Epidermal melanocyte (primary cell): Measurements from ENCODE around the gene ANO4.

ENCODE experiments used
- DNase-seq: peaks from one replicate; pipeline ENCODE4 v3.0.0; 2011; ENCODE audit warnings: low spot score; ENCODE audit not compliant: insufficient read length

The ANO4 gene

DNA sequence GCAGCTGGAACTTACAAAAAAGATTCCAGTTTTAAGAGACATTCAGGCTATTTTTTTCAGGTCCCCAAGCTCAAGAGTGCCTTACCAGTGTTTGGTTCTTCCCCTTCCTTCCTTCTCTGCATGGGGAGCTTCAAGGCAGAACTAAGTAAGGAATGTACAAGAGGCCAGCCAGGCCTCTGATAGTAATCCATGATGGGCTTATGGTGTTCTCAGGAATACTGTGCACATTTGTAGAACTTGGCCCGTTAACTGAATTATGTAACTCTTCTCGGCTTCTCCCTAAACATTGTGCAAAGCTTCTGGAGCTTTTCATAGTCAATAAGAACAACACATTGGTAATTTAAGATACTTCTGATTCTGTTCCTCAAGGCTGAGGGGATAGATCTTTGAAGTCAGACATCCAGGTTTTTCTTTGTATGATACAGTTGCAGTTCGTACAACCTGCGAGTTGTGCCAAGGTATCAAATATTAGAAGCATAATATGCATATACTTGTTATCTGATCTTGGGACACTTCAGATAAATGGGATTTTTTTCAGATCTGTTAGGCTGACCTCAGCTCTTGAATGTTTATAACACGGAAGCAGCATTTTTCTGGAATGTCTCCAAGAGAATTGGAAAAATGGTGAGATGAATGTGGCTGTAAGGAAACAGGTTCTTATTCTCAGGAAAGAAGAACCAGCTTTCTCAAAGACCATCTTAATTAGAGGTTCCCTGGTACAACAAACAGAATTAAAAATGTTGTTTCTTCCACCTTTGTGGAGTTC, 148.6 kb downstream of the ANO4 start:
- no peak for DNase-seq

- DNase-seq: no peak
Observed at GRCh38 chr12:100951756-100952155, 157.2 kb downstream of the ANO4 start.

DNA sequence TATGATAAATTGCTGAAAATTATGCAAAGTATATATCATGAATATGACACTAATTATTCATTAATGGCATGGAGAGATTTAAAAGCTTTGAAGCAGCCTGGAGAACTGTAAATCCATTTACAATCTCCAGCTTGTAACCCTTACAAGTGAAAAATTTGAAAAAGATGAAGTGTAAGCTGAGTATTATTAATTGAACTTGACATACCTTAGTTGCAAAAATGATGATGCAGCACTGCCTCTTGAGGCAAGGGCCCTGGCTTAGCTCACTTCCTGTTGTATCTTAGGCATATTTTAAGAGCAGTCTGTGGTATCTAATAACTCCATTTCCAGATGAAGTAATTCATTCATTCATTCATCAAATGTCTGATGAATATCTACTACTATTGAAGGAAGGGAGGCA, 158.6 kb downstream of the ANO4 start:
- no peak for DNase-seq

DNA sequence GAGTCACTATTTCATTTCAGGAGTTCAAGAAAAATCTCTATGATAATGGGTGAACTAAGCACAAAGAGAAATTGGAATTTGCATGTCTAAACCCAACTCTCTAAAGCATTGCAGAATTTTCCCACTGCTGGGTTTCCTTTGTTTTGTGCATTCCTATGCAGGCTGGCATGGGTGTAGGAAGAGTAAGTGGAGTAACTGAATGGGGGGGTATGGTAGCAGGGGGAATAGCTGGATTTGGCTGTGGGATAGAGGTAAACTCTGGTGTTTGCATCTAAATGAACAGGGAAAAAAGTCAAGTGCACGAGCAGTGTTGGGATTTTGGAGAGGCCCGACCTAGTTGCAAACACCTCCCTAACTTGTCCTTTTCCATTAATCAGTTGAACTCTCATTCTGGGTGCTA, 159.1 kb downstream of the ANO4 start:
- no peak for DNase-seq

DNA sequence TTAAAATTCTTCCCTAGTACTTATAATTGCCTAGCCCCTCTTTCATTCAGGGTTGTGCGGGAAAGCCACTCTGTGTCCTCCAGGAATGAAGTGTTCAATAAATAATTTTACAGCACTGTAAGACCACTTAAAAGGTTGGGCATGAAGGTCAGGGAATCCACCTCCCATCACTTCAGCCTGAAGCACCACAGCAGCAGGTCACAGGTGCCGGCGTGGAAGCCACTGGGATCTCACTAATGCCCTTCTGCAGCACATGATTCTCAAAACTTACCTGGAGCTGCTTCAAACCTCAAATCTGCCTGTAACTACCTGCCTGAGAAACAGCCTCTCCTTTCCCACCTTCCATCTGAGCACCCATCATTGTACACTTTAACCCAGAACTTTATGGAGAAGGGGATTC, 159.5 kb downstream of the ANO4 start:
- DNase-seq: no peak

DNA sequence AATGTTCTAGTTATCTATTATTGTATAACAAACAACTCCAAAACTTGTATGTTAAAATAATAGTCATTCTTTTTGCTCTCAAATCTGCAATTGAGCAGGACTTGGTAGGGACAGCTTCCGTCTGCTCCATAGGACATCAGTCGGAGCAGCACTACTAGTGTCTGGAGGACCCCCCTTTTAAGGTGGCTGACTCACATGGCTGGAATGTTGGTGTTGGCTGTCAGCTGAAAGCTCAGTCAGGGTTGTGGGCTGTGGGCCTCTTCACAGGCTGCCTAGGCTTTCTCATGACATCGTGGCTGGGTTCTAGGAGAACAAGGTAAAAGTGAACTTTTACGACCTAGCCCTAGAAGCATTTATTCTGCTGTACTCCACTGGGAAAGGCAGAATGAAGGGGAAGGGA, 160.6 kb downstream of the ANO4 start:
- DNase-seq: no peak

GRCh38 chr12:100956311-100956852, 161.8 kb downstream of the ANO4 start:
- no peak for DNase-seq

DNA sequence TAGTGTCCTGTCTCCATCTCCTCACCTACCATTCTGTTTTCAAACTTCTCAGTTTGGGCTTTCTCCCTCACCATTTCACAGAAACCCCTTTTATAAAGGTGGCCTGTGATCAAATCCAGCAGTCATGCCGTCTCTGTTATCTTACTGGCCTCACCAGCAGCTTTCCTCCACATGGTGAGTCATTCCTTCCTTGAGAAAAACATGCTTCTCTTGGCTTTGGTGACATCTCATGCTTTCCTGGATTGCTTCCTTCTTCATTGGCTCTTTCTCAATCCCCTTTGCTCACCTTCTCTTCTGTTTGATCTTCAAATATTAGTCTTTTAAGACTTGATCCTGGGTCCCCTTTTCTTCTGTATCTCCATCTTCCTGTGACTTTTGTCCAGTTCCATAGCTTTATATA, 164.9 kb downstream of the ANO4 start:
- DNase-seq: no peak

DNA sequence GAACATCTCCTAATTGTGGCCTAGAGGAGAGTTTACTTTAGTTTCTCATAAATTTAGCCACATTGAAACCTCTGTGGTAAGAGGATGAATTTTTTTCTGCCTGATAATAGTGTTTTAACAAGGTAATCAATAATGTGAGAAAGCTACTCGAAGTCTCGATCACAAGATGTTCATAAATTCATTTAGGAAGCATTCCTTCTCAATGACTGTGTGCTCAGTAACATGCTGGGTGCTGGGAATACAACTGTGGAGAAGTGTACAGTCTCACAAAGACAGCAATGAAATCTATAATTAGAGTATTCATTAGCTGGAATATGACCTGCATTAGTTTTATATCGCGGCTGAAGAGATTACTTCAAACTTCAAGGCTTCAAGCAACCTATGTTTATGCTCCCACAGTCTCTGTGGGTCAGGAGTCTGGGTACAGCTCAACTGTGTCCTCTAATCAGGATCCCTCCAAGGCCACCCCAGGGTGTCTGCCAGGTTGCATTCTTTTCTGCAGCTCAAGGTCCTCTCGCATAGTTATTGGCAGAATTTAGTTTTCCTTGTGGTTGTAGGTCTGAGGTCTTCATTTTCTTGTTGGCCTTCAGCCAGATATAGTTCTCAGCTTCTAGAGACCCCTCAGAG, 167.6 kb downstream of the ANO4 start:
- no peak for DNase-seq

DNA sequence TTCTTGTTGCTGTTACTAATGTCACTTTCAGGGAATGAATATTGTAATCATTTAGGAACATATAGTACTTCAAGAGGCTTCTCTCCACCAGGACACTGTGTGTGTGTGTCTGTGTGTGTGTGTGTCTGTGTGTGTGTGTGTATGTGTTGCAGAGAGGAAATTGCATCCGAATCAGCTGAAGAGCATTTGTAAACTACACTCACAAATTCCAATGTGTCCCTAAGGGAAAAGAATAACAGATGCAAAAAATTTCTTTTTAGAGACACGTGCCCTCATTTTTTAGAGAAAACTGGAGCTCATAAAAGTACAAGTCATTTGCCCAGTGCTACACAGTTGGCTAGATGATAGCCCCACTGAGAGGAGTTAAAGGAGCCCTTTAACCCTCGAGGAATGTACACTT, 168.8 kb downstream of the ANO4 start:
- DNase-seq: no peak

DNA sequence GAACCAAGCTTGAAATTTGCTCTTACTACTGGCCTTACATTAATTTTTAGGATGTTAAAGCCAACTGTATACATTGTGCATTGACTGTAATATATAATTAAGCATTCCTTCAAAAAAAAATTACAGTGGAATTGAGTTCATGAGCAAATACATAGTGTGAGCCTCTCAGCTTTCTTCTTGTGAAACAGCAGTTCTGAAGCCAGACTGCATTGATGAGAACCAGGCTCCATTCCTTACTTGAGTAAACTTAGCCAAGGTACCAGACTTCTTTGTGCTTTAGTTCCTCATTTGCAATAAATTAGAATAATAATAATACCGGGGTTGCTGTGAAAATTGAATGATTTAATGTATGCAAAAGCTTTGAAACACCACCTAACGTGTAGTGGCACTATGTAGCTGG, 169.5 kb downstream of the ANO4 start:
- DNase-seq: no peak

DNA sequence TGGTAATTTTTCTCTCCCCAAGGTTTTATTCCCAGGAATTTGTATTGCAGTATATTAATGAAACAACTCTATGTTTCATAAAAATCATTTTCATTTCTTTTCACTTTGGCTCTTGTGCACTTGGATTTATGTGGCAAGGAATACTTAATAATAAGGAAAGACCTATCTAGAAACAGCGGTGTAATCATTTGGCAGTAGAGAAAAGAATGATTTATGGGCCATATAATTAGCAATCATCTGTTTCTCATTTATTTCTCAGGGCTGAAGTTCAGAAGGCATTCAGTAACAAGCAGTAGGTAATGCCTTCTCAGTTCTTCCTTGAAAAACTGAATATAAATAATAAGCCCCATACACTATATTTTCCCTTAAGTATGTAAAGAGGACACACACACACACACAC, 172.6 kb downstream of the ANO4 start:
- DNase-seq: no peak

DNA sequence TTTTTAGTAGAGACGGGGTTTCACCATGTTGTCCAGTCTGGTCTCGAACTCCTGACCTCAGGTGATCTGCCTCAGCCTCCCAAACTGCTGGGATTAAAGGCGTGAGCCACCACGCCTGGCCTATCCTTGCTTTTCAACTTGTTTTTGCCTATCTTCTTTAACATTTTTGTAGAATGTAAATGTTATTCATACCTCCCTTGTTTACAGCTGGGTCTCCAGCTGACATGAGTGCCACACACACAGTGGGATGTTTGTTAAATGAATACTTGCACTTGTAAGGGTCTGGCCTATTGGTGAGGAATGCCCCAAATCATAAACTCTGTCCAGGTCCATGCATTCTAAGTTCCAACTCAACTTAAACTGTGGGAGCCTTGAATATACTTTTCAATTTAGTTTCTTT, 176.3 kb downstream of the ANO4 start:
- DNase-seq: no peak

- no peak for DNase-seq
Observed at GRCh38 chr12:100972121-100972520, 177.5 kb downstream of the ANO4 start.

GRCh38 chr12:100974341-100974740, 179.8 kb downstream of the ANO4 start:
- no peak for DNase-seq

- no peak for DNase-seq
Observed at GRCh38 chr12:100974747-100975146, 180.2 kb downstream of the ANO4 start.

DNA sequence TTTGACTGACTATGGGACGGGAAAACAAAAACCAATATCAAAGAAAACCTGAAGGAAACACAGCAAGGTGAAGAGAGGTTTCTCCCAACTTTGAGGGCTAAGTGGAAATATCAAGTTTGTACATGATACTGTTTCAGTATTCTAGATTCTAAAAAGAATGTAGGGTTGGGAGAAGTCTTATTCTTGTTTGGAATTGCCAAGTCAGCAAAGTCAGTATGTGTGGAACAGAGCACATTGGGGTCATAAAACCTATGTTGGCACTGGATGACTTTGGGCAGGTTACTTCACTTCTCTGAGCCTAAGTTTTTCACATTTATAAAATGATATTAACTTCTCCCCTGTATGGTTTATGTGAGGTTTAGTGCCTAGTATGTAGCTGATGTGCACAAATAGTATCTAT, 182.2 kb downstream of the ANO4 start:
- DNase-seq: no peak

- DNase-seq: no peak
Observed at GRCh38 chr12:100980856-100981255, 186.3 kb downstream of the ANO4 start.

GRCh38 chr12:100982511-100983183, 188.1 kb downstream of the ANO4 start:
- DNase-seq: no peak

DNA sequence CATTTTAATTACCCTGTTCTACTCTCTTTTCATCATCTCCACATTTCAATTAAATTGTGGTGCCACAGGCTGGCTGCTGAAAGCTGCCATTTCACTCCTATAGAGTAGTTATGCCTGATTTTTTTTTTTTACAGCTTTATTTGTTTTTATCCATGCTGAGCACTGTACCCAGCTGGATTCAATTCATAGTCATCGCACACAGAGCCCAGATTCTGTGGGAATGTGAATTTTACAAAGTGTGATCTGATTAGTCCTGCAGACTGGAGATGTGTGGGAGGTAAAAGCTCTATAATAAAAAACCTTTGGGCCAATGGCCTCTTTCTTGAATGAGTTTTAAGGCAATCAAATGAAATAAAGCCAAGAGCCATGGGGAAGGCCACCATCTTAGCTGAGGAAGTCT, 190.2 kb downstream of the ANO4 start:
- DNase-seq: no peak

DNA sequence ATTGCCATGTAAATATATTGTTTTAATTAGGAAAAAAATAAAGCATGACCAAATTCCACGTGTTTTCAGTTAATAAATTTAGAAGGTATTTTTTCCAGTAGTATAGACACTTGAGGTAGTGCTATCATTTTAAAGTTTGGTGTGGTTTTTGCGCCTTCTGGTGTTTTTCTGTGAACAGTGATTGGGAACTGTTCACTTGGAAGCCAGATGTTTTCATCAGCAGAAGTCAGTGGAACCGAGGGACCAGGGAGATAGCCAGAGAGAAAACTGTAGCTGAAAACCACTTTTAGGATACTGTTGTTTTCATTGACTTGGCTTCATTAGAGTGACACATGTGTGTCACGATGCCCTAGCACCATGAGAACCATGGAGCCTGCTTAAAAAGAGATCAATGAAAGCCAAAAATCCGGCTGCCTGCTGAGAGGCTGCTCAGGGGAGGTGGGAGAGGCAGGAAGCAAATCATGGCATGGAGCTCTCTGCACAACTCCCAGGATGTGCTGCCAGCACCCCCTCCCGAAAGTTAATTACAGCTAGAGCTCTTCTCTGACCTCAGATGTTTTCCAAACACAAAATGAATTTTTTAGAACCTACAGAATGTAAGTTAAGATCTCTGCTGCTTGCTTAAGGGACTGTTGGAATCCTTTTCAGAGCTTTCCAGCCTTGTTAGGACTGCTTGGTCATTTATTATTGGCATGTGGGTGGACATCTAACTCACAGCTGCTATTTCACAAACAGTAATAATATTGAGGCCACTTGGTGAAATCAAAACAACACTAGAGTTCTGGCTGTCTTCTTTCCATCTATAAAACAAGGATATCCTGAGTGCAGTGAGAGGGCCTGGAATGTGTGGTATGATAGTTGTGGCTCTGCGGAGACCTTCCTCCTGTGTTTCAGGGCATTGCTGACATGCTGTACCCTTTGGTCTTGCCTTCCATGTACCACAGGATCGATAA, 192.3 kb downstream of the ANO4 start:
- no peak for DNase-seq
